Mucosa of descending colon (tissue), 3 donors: Measurements from ENCODE around the gene NHEJ1. TPM values are rescaled to one million over a fixed set of nuclear protein-coding genes. Genes with fewer than 3 reads are reported as not detected.

ENCODE experiments used
- ATAC-seq: fragments of 200-7000 bp; cut with Tn5 transposase; one replicate; pipeline ENCODE4 v1.9.1; 2020; ENCODE audit warnings: mild to moderate bottlenecking, moderate library complexity
- DNase-seq, 3 donors: peaks; one replicate each; pipeline ENCODE4 v3.0.0-alpha.2; 2020
- H3K36me3 ChIP-seq: fragments of 200-600 bp; one replicate; pipeline ENCODE4 v1.8.0; 2021; ENCODE audit warnings: low read depth, mild to moderate bottlenecking
- H3K4me1 ChIP-seq: fragments of 200-600 bp; one replicate; pipeline ENCODE4 v1.8.0; 2021; ENCODE audit warnings: low read depth, mild to moderate bottlenecking
- H3K4me3 ChIP-seq: fragments of 200-600 bp; one replicate; pipeline ENCODE4 v1.8.0; 2021; ENCODE audit warnings: mild to moderate bottlenecking
- H3K9me3 ChIP-seq: fragments of 200-600 bp; one replicate; pipeline ENCODE4 v1.8.0; 2021; ENCODE audit warnings: mild to moderate bottlenecking
- CTCF ChIP-seq: fragments of 200-600 bp; IDR thresholded peaks from one replicate; pipeline ENCODE4 v1.8.0; 2022; ENCODE audit warnings: antibody characterized with exemption, mild to moderate bottlenecking
- intact Hi-C, 2 donors: fragments of 100-400 bp; cut with DNase I in 1 of 2; cut with micrococcal nuclease in 1 of 2; formaldehyde crosslinking; loops; one replicate each; pipeline versions ENCODE4 v1.11.0 to v1.11.1; 2022; cut with DNase I, micrococcal nuclease
- total RNA-seq, 3 donors: library from RNA; stranded (reverse); fragmentation: NEBNext Ultra II Directional in 2 of 3; extraction: Animal tissue kit (Norgen Biotek cat#: 25700) in 2 of 3; gene quantifications; one replicate each; pipeline versions ENCODE4 v1.2.1 to v1.2.4, GENCODE V29; 2021 to 2023
- donor health status: DM: no; HTN: no; CAD: no; lungs with moderate emphysema.
- donor health status: DM: no; HTN: no; CAD: no.
- donor health status: DM: no; HTN: yes; CAD: no.

Gene NHEJ1
- total RNA-seq, 3 donors from 2014 or later, result 31.9 to 63.6 (median 41.7) TPM

- H3K9me3 ChIP-seq, result no peaks in the 10 kb centered on the region
- H3K36me3 ChIP-seq, result peaks cover 5% of the 10 kb centered on the region
- ATAC-seq, result no peak
- intact Hi-C loops, result loop anchor here in 1 of 2 donors (10.0 kb wide), 1 partner anchor 98 kb away; no protein-coding TSS in a partner anchor
- peak in 1 of 3 donors; percentile 50 for DNase-seq
- no peak for TF ChIP-seq CTCF
- H3K4me3 ChIP-seq, result no peak overlapping the region
- H3K4me1 ChIP-seq, result peaks cover 30% of the 10 kb centered on the region
These were observed 103.5 kb downstream of the NHEJ1 start for GRCh38 chr2:219056896-219057708.

DNA sequence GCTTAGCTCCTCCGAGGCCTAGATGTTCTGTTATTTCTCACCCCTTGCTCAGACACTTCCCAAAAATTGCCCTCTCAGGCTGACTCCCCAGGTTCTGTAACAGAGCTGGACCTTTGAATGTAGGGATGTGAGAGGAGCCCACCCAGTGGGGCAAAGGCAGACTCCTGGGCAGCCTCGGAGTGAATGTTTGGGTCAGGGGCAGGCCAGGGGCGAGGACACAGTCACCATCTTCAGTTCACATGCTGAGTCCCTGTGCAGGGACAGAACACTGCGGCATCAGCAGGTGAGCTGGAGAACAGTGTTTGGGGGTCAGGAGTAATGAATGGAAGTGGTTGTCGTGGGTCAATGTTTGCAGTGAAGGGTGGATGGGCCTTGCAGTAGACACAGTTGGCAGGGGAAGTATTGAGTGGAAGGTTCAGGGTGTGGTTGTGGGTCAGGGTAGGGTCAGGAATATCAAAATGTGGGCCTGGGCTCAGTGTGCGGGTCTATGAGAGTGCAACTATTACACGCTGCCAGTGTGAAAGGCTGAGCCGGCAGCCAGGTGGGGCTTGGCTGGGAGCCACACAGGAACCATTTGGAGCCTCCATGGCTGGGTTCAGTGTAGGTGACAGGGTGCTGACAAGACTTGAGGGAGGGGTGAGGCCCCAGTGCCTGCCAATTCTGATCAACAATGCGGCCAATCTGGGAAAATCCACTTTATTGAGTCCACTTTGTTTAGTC lies 104.3 kb downstream of the NHEJ1 start:
- Histone ChIP-seq H3K9me3 (no peaks in the 10 kb centered on the region), H3K4me1 (peaks cover 26% of the 10 kb centered on the region), H3K4me3 (no peak overlapping the region), H3K36me3 (peaks cover 5% of the 10 kb centered on the region)
- DNase-seq (no peak), ATAC-seq (no peak)
- intact Hi-C loops, result loop anchor here in 1 of 2 donors (10.0 kb wide), 1 partner anchor 98 kb away; no protein-coding TSS in a partner anchor
- no peak for TF ChIP-seq CTCF

- Histone ChIP-seq H3K36me3 (peaks cover 5% of the 10 kb centered on the region), H3K9me3 (no peaks in the 10 kb centered on the region), H3K4me3 (no peak overlapping the region), H3K4me1 (peaks cover 21% of the 10 kb centered on the region)
- no peak for TF ChIP-seq CTCF
- intact Hi-C loops, result loop anchor here in 1 of 2 donors (10.0 kb wide), 1 partner anchor 100 kb away; no protein-coding TSS in a partner anchor
- DNase-seq (no peak), ATAC-seq (no peak)
These were observed 105.4 kb downstream of the NHEJ1 start for GRCh38 chr2:219054956-219055903.

DNA sequence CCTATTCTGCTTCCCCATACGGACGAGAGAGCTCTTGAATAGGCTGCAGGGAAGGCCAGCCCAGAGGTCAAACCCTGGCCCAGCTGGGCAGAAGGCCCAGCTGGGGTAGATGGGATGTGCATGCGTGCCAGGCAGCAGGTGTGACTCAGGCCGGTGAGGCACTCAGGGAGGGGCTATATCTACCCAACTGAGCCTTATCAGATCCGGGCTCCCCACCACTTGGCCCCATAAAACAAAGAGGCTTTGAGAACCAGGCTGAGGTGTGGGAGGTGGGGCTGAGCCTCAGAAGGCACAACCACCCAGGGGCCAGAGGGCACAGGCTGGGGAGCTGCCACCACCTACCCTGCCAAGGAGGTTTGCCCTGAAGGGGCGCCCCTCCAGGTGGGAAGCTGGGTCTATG lies 111.3 kb downstream of the NHEJ1 start:
- Histone ChIP-seq H3K4me1 (no peaks in the 10 kb centered on the region), H3K4me3 (no peak overlapping the region), H3K36me3 (no peaks in the 10 kb centered on the region), H3K9me3 (no peaks in the 10 kb centered on the region)
- peak; percentile 74 for ATAC-seq
- no peak for TF ChIP-seq CTCF
- DNase-seq, result no peak
- intact Hi-C loops, result no loop called here

- ATAC-seq (peak; percentile 48), DNase-seq (peak in 2 of 3 donors; percentile 66 to 69)
- intact Hi-C loops, result no loop called here
- Histone ChIP-seq H3K4me3 (no peak overlapping the region), H3K4me1 (peaks cover 10% of the 10 kb centered on the region), H3K9me3 (no peaks in the 10 kb centered on the region), H3K36me3 (no peaks in the 10 kb centered on the region)
- no peak for TF ChIP-seq CTCF
These were observed 114.6 kb downstream of the NHEJ1 start for GRCh38 chr2:219045937-219046550.
